HG02973 (cell line): ENCODE measurements around the gene ABCA7.

Experiments used
- ATAC-seq: cut with Tn5 transposase; IDR thresholded peaks from one replicate; pipeline ENCODE4 v1.9.1; 2021; ENCODE audit warnings: moderate library complexity; ENCODE audit not compliant: unreplicated experiment

ABCA7 gene

DNA sequence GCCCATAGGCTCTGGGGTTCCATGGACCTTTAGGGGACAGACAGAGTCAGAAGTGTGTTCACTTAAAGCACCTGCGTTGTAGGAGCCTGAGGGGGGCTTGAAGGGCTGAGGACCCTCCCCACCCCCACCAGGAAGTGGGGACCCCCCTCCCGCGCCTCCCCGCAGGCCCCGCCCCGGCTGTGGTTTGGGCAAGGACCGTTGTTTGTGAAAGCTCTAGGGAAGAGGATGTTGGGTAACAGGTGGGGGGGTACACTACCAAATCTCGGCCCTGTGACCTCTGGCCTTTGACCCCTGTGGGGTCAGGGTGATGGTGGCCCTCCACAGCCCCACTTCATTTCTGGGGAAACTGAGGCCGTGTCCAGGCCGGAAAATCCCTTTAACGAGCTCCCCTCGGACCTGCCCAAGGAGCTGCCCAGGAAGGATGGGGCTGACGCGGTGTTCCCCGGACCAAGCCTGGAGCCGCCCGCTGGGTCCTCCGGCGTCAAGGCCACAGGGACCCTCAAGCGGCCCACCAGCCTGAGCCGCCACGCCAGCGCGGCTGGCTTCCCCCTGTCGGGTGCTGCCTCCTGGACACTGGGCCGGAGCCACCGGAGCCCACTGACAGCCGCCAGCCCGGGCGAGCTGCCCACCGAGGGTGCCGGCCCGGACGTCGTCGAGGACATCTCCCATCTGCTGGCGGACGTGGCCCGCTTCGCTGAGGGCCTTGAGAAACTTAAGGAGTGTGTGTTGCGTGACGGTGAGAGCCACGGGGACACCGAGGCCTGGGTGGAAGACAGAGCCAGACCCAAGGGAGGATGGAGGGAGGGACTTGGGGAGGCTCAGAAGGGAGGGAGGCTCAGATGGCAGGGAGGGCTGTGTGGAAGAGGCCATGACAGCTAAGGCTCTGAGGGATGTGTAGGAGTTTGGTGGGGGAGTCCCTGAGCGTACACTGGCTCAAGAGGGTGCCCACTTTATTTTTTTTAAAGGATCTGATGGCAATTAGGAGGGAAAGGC lies 28.4 kb downstream of the ABCA7 start:
- no peak for ATAC-seq

DNA sequence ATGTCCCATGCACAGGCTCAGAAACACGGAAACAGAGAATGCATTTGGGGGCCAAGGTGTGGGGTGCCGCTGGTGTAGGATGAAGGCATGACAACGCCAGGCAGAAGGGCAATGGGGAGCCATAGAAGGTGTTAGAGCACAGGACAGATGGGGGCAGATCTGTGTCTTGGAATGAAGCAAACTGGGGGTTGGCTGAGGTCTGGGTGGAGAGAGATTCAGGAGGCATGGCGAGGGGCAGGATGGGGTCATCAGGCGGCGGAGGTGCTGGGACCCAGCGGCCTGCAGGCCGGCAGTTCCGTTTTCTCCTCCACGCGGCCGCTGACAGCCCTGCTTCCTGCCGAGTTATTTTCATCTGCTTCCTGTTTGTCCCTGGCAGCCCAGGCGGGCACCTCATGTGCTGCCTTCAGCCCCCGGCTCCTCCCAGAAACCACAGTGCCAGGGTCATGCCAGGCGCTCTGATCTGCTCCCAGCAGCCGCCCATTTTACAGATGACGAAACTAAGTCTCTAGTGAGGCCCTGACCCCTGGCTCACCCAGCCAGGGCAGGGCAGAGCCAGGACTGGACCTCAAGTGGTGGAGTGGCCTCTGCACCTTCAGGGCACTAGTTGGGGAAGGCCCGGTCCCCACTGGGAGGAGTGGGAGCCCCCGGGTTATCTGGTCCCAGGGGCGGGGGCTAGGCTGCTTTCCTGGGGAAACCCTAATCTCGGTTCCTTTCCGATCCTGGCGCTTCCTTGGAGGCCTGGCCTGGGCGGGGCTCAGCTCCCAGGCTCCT lies 29.3 kb downstream of the ABCA7 start:
- ATAC-seq, result no peak

DNA sequence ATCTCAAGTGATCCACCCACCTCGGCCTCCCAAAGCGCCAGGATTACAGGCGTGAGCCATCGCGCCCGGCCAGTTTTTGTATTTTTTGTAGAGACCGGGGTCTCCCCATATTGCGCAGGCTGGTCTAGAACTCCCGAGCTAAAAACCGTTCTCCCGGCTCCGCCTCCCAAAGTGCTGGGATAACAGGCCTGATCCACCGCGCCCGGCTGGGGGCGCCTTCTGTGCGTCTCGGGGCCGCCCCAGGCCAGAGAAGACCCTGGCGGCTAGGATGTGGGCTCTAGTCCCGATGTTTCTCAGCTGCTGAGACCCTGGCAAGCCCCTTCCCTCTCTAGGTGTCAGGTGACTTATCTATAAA lies 30.6 kb downstream of the ABCA7 start:
- ATAC-seq, result no peak

DNA sequence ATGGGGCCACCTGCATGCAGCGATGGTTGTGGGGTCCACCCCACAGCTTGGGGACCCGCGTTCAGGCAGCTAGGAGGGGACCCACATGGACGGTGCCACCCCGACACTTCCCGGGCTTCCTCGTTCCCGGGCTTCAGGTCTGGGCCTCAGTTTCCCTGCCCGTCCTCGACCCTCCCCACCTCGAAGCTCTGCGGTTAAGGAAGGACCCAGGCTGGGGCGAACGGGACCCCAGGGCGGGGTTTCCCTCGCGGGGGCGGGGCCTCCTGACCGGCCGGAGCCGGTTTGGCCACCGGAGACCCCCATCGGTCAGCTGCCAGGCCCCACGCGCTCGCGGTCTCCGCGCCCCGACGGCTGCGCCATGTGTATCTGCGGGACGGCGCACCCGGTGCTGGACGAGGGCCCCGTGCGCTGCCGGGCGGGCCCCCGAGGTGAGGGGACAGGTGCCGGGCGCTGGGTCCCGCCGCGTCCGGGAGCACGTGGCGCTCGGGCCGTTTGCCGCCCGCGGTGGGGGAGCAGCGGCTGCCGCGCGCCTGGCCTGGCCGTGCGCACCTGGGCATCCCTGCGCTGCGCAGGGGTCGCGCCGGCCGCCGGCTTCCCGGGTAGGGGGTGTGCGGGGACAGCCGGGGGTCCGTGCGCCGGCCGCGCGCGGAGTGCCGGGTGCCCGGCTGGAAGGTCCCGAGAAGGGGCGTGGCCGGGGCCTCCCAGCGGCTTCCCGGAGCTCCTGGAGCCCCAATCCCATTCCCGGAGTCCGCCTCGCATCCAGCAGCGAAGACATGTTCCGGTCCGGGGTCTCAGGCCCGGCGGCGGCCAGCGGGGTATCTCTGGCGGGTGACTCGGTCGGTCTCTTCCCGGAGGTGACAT lies 31.3 kb downstream of the ABCA7 start:
- no peak for ATAC-seq

DNA sequence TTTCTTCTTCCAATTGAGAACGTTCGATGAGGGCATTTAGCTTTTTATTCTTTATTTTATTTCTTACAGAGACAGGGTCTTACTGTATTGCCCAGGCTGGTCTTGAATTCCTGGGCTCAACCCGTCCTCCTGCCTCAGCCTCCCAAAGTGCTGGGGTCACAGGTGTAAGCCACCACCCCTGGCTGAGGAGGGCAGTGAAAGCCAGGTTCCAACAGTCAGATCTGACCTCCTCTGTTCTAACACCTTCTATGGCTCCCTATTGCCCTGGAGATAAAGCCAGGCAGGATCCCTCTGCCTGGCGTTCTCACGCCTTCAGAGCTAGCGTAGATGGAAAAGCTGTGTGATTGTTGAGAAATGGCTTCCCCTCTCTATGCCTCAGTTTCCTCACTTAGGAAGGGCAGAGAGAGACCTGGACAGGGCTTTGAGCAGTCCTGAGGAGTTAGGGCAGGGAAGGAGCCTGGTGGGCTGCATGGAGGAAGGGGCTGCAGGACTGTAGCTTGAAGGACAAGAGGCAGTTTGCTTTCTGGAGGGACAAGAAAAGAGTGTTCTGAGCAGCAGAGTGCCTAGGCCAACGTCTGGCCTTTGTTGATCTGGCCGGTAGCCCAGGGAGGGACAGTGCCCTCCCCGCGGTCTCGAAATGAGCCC lies 32.6 kb downstream of the ABCA7 start:
- no peak for ATAC-seq

DNA sequence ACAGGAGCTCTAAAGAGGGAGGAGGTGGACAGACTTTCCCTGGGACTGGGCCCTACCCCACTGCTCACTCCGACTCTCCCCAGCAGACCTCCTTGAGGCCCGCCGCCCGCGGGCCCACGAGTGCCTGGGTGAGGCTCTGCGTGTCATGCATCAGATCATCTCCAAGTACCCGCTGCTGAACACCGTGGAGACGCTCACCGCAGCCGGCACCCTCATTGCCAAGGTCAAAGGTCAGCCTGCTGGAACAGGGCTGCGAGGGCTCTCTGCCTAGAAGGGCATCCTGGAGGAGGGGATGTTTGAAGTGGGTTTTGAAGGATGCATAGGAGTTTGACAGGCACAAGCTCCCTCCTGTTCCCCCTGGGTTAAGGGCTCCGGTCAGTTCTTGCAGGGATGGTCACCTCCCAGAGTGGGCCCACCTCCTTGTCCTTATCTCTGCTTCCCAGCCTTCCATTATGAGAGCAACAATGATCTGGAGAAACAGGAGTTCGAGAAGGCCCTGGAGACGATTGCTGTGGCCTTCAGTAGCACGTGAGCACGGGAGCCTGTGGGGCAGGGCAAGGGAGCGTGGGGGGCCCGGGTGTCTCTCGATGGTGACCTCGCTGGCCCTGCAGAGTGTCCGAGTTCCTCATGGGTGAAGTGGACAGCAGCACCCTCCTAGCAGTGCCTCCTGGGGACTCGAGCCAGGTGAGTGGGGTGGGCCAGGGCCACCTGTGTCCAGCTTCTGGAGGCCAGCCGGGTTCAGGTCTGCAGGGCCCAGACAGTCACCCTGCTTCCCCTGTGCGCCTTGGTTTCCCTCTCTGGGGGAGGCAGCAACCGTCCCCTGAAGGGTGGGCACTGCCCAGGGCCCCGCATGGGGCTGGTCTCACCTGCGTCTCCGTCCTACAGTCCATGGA lies 33.4 kb downstream of the ABCA7 start:
- no peak for ATAC-seq

GRCh38 chr19:1073956-1074517 lies 34.1 kb downstream of the ABCA7 start:
- no peak for ATAC-seq

DNA sequence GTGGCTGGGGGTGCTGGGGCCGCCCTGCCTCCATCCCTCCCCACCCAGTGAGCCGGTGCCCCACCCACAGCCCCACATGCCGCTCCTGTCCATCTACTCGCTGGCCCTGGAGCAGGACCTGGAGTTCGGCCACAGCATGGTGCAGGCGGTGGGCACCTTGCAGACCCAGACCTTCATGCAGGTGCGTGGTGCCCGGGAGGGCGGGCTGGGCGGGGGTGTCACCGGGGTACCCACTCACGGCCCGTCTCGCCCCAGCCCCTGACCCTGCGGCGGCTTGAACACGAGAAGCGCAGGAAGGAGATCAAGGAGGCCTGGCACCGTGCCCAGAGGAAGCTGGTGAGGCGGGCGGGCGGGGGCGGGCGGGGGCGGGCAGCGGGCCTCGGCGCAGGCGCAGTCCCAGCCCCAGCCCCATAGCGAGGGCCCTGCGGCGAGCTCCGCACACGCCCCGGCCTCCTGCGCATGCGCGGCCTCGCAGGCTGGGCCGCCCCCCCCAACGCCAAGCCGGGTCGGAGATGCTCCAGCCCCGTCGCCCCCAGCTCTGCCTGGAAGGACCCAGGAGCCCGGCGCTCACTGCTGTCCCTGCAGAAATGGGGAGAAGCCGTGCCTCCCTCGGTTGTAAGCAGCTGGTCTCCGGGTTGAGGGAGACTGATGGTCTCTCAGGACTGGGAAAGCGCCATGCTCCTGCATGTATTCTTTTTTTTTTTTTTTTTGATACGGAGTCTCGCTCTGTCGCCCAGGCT lies 34.8 kb downstream of the ABCA7 start:
- ATAC-seq, result no peak

DNA sequence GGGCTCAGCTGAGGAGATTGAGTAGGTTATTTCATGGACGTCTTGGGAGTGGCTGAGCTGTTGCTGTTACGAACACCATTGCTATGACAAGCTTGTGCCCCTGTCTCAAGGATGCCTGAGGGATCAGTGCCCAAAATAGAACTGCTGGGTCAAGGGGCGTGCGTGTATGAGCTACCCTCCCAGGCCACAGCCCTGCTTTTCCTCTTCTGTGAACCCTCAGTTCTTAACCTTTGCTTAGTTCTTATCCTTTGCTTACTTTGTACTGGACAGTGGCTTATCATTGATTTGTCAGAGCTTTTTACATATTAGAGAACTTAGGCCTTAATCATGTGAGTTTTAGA lies 36.1 kb downstream of the ABCA7 start:
- ATAC-seq, result no peak

DNA sequence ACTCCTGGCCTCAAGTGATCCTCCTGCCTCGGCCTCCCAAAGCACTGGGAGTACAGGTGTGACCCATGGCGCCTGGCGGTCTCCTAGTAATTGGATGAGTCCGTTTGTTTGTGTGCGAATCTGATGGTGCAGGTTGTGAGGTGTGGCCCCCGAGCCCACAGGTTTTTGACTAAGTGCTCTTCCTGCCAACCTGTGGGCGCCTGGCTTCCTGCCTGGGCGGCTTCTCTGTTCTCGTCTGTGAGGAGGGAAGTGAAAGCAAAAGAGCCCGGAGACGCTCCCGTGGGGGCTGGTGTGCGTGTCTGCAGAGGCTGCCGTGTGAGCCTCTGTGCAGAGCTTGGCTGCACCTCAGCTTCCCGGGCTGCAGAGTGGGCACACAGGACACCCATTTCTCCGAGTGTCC lies 37.0 kb downstream of the ABCA7 start:
- ATAC-seq, result peak; percentile 49

DNA sequence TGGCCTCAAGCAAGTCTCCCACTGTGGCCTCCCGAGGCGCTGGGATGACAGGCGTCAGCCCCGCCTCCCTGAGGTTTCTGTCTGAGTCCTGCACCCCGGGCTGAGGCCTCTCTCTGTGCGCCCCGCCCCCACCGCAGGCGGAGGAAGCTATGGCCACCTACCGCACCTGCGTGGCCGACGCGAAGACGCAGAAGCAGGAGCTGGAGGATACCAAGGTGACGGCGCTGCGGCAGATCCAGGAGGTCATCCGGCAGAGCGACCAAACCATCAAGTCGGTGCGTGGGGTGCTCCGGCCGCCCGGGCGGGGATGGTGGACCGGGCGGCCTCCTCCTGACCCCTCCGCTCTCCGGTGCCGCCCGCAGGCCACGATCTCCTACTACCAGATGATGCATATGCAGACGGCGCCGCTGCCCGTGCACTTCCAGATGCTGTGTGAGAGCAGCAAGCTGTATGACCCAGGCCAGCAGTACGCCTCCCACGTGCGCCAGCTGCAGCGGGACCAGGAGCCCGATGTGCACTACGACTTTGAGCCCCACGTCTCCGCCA lies 39.7 kb downstream of the ABCA7 start:
- no peak for ATAC-seq

- no peak for ATAC-seq
These were observed 40.7 kb downstream of the ABCA7 start for GRCh38 chr19:1080360-1081161.

GRCh38 chr19:1081301-1082164 lies 41.6 kb downstream of the ABCA7 start:
- no peak for ATAC-seq

- ATAC-seq, result no peak
These were observed 42.4 kb downstream of the ABCA7 start for GRCh38 chr19:1082165-1082927.

GRCh38 chr19:1082928-1083816 lies 43.3 kb downstream of the ABCA7 start:
- ATAC-seq, result no peak
